UCSD-AML1 (cell line): Measurements from ENCODE around the gene TMIE.

ENCODE experiments used
- DNase-seq: peaks from one replicate; lab custom pipeline; 2025; ENCODE audit not compliant: unreplicated experiment; lab: John Stamatoyannopoulos, UW

TMIE gene

DNA sequence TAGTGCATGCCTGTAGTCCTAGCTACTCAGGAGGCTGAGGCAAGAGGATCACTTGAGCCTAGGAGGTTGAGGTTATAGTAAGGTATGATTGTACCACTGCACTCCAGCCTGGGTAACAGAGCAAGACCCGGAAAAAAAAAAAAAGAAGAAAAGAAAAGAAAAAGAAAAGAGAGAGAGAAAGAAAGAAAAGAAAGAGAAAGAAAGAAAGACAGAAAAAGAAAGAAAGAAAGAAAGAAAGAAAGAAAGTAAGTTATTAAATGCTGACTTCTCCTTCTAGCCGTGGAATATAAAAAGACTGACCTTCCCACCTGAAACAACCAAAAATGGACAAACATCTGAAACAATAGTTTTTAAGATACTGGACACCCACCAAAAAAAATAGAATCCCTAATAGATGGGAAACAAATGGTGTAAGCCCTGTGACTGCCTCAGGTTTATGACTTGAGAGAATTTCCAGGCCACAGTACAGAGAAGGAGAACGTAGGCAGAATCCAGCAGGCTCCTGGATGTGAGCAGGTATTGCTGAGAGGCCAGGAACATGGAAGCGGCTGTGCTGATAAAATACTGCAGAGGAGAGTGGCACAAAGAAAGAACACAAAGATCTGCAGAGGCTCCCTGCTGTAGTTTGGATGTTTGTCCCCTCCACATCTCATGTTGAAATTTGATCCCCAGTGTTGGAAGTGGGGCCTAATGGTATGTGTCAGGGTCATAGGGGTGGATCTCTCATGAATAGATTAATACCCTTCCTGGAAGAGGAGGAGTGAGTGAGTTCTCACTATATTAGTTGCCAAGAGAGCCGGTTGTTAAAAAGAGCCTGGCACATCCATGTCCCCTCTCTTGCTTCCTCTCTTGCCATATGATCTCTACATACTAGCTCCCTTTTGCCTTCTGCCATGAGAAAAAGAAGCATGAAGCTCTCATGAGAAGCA is 58.3 kb downstream of the TMIE start:
- no peak for DNase-seq
